ENCODE data around the gene UVRAG.

Gene UVRAG

GRCh38 chr11:76131671-76132631 lies 316.9 kb downstream of the UVRAG start:
- no peak for DNase-seq (ENCODE audit: extremely low read depth in 1 of 2, low read depth in 1 of 2)

GRCh38 chr11:76134239-76134638 lies 319.2 kb downstream of the UVRAG start:
- no peak for DNase-seq (ENCODE audit: extremely low read depth in 1 of 2, low read depth in 1 of 2)

GRCh38 chr11:76135491-76135890 lies 320.5 kb downstream of the UVRAG start:
- DNase-seq (ENCODE audit: extremely low read depth in 1 of 2, low read depth in 1 of 2): no peak

- no peak for DNase-seq (ENCODE audit: extremely low read depth in 1 of 2, low read depth in 1 of 2)
Observed at GRCh38 chr11:76139314-76139713, 324.3 kb downstream of the UVRAG start.

- DNase-seq (ENCODE audit: extremely low read depth in 1 of 2, low read depth in 1 of 2): no peak
Observed at GRCh38 chr11:76140912-76141574, 326.0 kb downstream of the UVRAG start.

- no peak for DNase-seq (ENCODE audit: extremely low read depth in 1 of 2, low read depth in 1 of 2)
Observed at GRCh38 chr11:76141901-76142588, 327.0 kb downstream of the UVRAG start.

GRCh38 chr11:76143274-76143673 lies 328.3 kb downstream of the UVRAG start:
- DNase-seq (ENCODE audit: extremely low read depth in 1 of 2, low read depth in 1 of 2): no peak

- no peak for DNase-seq (ENCODE audit: extremely low read depth in 1 of 2, low read depth in 1 of 2)
Observed at GRCh38 chr11:76147106-76147740, 332.2 kb downstream of the UVRAG start.

GRCh38 chr11:76148231-76148630 lies 333.2 kb downstream of the UVRAG start:
- no peak for DNase-seq (ENCODE audit: extremely low read depth in 1 of 2, low read depth in 1 of 2)

- no peak for DNase-seq (ENCODE audit: extremely low read depth in 1 of 2, low read depth in 1 of 2)
Observed at GRCh38 chr11:76148941-76149613, 334.1 kb downstream of the UVRAG start.

GRCh38 chr11:76149713-76150112 lies 334.7 kb downstream of the UVRAG start:
- DNase-seq (ENCODE audit: extremely low read depth in 1 of 2, low read depth in 1 of 2): no peak

- no peak for DNase-seq (ENCODE audit: extremely low read depth in 1 of 2, low read depth in 1 of 2)
Observed at GRCh38 chr11:76150141-76150540, 335.1 kb downstream of the UVRAG start.

- DNase-seq (ENCODE audit: extremely low read depth in 1 of 2, low read depth in 1 of 2): no peak
Observed at GRCh38 chr11:76151556-76152085, 336.6 kb downstream of the UVRAG start.

GRCh38 chr11:76152086-76152681 lies 337.2 kb downstream of the UVRAG start:
- peak; percentile 74 to 87 for DNase-seq (ENCODE audit: extremely low read depth in 1 of 2, low read depth in 1 of 2)

- DNase-seq (ENCODE audit: extremely low read depth in 1 of 2, low read depth in 1 of 2): no peak
Observed at GRCh38 chr11:76152741-76153570, 337.9 kb downstream of the UVRAG start.

- DNase-seq (ENCODE audit: extremely low read depth in 1 of 2, low read depth in 1 of 2): no peak
Observed at GRCh38 chr11:76153571-76153923, 338.5 kb downstream of the UVRAG start.

- no peak for DNase-seq (ENCODE audit: extremely low read depth in 1 of 2, low read depth in 1 of 2)
Observed at GRCh38 chr11:76155500-76156227, 340.7 kb downstream of the UVRAG start.

- DNase-seq (ENCODE audit: extremely low read depth in 1 of 2, low read depth in 1 of 2): no peak
Observed at GRCh38 chr11:76156971-76157427, 342.0 kb downstream of the UVRAG start.
